ENCODE results near the gene PACS2.

Gene PACS2

DNA sequence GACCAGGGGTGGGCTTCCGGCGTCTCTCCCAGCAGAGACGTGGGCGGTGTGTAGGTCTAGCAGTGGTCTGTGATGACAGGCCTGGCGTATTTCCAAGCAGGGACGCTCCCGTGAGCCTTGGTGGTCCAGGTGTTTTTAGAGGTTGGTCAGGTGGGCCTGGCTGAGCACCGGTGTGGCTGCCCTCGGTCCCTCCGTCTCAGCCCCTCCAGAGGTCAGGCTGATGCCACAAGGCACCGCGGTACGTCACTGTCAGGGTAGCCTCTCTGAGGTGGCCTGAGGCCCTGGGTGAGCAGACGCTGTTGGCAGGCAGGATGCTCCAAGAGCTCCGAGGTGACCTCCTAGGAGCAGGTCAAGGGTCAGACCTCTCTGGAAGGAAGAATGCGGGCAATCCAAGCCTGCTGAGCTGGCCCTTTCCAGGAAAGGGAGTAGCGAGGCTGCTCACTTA is 118.6 kb downstream of the PACS2 start:
- Histone ChIP-seq H3K27ac (replicated peaks) (no peak overlapping the region), H3K27me3 (ENCODE audit: insufficient read depth, poor library complexity, severe bottlenecking) (no peaks in the 10 kb centered on the region), H3K4me3 (replicated peaks; ENCODE audit: insufficient read depth, low read length) (no peak overlapping the region)
- TF ChIP-seq, protein P1, sequence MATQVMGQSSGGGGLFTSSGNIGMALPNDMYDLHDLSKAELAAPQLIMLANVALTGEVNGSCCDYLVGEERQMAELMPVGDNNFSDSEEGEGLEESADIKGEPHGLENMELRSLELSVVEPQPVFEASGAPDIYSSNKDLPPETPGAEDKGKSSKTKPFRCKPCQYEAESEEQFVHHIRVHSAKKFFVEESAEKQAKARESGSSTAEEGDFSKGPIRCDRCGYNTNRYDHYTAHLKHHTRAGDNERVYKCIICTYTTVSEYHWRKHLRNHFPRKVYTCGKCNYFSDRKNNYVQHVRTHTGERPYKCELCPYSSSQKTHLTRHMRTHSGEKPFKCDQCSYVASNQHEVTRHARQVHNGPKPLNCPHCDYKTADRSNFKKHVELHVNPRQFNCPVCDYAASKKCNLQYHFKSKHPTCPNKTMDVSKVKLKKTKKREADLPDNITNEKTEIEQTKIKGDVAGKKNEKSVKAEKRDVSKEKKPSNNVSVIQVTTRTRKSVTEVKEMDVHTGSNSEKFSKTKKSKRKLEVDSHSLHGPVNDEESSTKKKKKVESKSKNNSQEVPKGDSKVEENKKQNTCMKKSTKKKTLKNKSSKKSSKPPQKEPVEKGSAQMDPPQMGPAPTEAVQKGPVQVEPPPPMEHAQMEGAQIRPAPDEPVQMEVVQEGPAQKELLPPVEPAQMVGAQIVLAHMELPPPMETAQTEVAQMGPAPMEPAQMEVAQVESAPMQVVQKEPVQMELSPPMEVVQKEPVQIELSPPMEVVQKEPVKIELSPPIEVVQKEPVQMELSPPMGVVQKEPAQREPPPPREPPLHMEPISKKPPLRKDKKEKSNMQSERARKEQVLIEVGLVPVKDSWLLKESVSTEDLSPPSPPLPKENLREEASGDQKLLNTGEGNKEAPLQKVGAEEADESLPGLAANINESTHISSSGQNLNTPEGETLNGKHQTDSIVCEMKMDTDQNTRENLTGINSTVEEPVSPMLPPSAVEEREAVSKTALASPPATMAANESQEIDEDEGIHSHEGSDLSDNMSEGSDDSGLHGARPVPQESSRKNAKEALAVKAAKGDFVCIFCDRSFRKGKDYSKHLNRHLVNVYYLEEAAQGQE (IDR thresholded peaks at IDR 0.05; ENCODE audit: insufficient replicate concordance, low read depth): no peak
- TF ChIP-seq CTCF (IDR thresholded peaks at IDR 0.05; ENCODE audit: insufficient read depth, low read length) (no peak), SPI1 (IDR thresholded peaks at IDR 0.05; ENCODE audit: borderline replicate concordance, low read depth) (no peak), POLR2AphosphoS5 (IDR thresholded peaks at IDR 0.05; ENCODE audit: low read depth) (no peak), GABPA (IDR thresholded peaks at IDR 0.05; ENCODE audit: low read depth) (no peak)
- DNase-seq (ENCODE audit: low read depth in 1 of 2, low spot score in 1 of 2): no peak

DNA sequence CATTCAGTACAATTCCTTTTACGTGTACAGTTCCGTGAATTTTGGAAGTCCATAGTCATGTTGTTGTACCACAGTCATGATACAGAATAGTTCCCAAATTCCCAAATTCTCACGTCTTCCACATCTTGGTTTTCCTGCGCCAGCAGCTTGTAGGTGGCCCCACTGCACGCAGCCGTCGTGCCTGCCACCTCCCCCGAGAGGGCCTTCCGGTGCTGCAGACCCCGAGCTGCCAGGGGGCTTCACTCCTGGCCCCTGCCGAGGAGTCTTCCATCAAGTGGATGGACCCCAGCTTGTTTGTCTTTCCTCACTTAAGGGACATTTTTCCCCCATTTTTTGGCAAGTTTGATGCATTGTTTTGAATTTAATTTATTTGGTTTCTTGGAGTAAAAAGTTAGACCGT is 121.9 kb downstream of the PACS2 start:
- TF ChIP-seq POLR2AphosphoS5 (IDR thresholded peaks at IDR 0.05; ENCODE audit: low read depth) (no peak), GABPA (IDR thresholded peaks at IDR 0.05; ENCODE audit: low read depth) (no peak), CTCF (IDR thresholded peaks at IDR 0.05; ENCODE audit: insufficient read depth, low read length) (no peak), SPI1 (IDR thresholded peaks at IDR 0.05; ENCODE audit: borderline replicate concordance, low read depth) (no peak)
- TF ChIP-seq, protein P1 (IDR thresholded peaks at IDR 0.05; ENCODE audit: insufficient replicate concordance, low read depth): no peak
- Histone ChIP-seq H3K4me3 (replicated peaks; ENCODE audit: insufficient read depth, low read length) (no peak overlapping the region), H3K27me3 (ENCODE audit: insufficient read depth, poor library complexity, severe bottlenecking) (no peaks in the 10 kb centered on the region), H3K27ac (replicated peaks) (no peak overlapping the region)
- DNase-seq (ENCODE audit: low read depth in 1 of 2, low spot score in 1 of 2): no peak

DNA sequence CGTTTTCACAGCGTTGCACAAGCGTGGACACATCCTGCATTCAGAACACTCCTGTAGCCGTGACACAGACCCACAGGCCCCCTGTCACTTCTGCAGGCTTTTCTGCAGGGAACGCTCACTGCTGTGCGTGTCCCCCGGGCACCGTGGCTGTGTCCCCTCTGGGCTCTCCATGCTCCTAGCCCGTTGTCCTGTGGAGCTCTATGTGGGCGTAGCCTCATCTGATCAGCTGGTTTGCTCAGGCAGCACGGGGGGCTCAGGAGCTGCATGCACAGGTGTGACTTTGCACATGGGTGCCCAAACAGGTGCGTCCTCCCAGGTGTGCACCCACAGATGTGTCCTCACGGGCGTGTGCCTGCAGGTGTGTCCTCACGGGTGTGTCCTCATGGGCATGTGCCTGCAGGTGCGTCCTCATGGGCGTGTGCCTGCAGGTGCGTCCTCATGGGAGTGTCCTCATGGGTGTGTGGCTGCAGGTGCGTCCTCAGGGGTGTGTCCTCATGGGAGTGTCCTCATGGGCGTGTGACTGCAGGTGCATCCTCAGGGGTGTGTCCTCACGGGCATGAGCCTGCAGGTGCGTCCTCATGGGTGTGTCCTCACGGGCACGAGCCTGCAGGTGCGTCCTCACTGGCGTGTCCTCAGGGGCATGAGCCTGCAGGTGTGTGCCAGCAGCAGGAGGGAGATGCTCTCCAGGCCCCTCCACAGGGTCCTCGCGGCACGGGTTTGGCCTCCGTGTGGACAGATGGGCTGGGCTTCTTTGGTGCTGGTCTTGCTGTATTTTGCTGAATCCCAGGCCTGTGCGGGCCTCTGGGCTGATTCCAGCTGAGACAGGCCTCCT is 122.6 kb downstream of the PACS2 start:
- no peak for DNase-seq (ENCODE audit: low read depth in 1 of 2, low spot score in 1 of 2)
- Histone ChIP-seq H3K27ac (replicated peaks) (no peak overlapping the region), H3K4me3 (replicated peaks; ENCODE audit: insufficient read depth, low read length) (no peak overlapping the region), H3K27me3 (ENCODE audit: insufficient read depth, poor library complexity, severe bottlenecking) (no peaks in the 10 kb centered on the region)
- TF ChIP-seq, protein P1 (IDR thresholded peaks at IDR 0.05; ENCODE audit: insufficient replicate concordance, low read depth): no peak
- TF ChIP-seq POLR2AphosphoS5 (IDR thresholded peaks at IDR 0.05; ENCODE audit: low read depth) (no peak), SPI1 (IDR thresholded peaks at IDR 0.05; ENCODE audit: borderline replicate concordance, low read depth) (no peak), GABPA (IDR thresholded peaks at IDR 0.05; ENCODE audit: low read depth) (no peak), CTCF (IDR thresholded peaks at IDR 0.05; ENCODE audit: insufficient read depth, low read length) (no peak)

Data from HL-60 (cell line).